HG02973 (cell line): ENCODE results near the gene SELP.
A peak's percentile ranks its signal among the peaks of the same experiment; 100 is the strongest.
"Not testable (repeated sequence)": the region's sequence is repeated elsewhere in the genome, so short reads cannot be mapped to it uniquely, and the experiment has no call there.

Experiments
- ATAC-seq: cut with Tn5 transposase; IDR thresholded peaks from one replicate; pipeline ENCODE4 v1.9.1; 2021; ENCODE audit warnings: moderate library complexity; ENCODE audit not compliant: unreplicated experiment

The SELP gene

GRCh38 chr1:169630006-169630405 is at the start of gene SELP:
Gene SELP (minus strand): TSS chr1:169630124. CDS start chr1:169630074, 50 bp downstream.
- no peak for ATAC-seq

GRCh38 chr1:169679692-169680091 is 49.8 kb upstream of the SELP start:
- no peak for ATAC-seq

- no peak for ATAC-seq
These were observed 46.1 kb upstream of the SELP start for GRCh38 chr1:169676001-169676400.

- ATAC-seq = no peak
These were observed 40.9 kb upstream of the SELP start for GRCh38 chr1:169670836-169671235.

GRCh38 chr1:169670244-169670643 is 40.3 kb upstream of the SELP start:
- ATAC-seq = not testable (repeated sequence)

- not testable (repeated sequence) for ATAC-seq
These were observed 38.0 kb upstream of the SELP start for GRCh38 chr1:169667699-169668596.

GRCh38 chr1:169667227-169667639 is 37.3 kb upstream of the SELP start:
- ATAC-seq = peak; percentile 74

- ATAC-seq = not testable (repeated sequence)
These were observed 32.8 kb upstream of the SELP start for GRCh38 chr1:169662680-169663079.

GRCh38 chr1:169661066-169661465 is 31.1 kb upstream of the SELP start:
- ATAC-seq = not testable (repeated sequence)

GRCh38 chr1:169658777-169659176 is 28.9 kb upstream of the SELP start:
- ATAC-seq = not testable (repeated sequence)

- ATAC-seq = no peak
These were observed 23.9 kb upstream of the SELP start for GRCh38 chr1:169653873-169654272.

- ATAC-seq = no peak
These were observed 21.1 kb upstream of the SELP start for GRCh38 chr1:169651035-169651434.

- ATAC-seq = no peak
These were observed 20.6 kb upstream of the SELP start for GRCh38 chr1:169650551-169650950.

- no peak for ATAC-seq
These were observed 18.8 kb upstream of the SELP start for GRCh38 chr1:169648709-169649108.

GRCh38 chr1:169648187-169648586 is 18.3 kb upstream of the SELP start:
- no peak for ATAC-seq

- no peak for ATAC-seq
These were observed 17.6 kb upstream of the SELP start for GRCh38 chr1:169647512-169647911.

- ATAC-seq = no peak
These were observed 14.4 kb upstream of the SELP start for GRCh38 chr1:169644297-169644696.

- ATAC-seq = no peak
These were observed 5.0 kb upstream of the SELP start for GRCh38 chr1:169634877-169635276.

GRCh38 chr1:169634145-169634544 is 4.2 kb upstream of the SELP start:
- no peak for ATAC-seq

GRCh38 chr1:169631249-169631648 is 1.3 kb upstream of the SELP start:
- ATAC-seq = no peak

GRCh38 chr1:169624912-169625311 is 5.0 kb downstream of the SELP start:
- ATAC-seq = no peak

GRCh38 chr1:169624122-169624521 is 5.8 kb downstream of the SELP start:
- ATAC-seq = no peak
